Parathyroid adenoma (tissue), 2 donors: Measurements from ENCODE around the gene EDARADD.

Experiments used
- H2AFZ ChIP-seq: fragments of 300-600 bp; sonication (generic); one replicate; pipeline ENCODE4 v1.7.0; 2017; ENCODE audit warnings: antibody characterized with exemption, mild to moderate bottlenecking
- H3K27ac ChIP-seq: fragments of 300-600 bp; sonication (generic); one replicate; pipeline ENCODE4 v1.7.0; 2017
- H3K27me3 ChIP-seq: fragments of 300-600 bp; sonication (generic); one replicate; pipeline ENCODE4 v1.7.0; 2017; ENCODE audit warnings: low read length; ENCODE audit not compliant: control insufficient read depth, insufficient read depth
- H3K36me3 ChIP-seq: fragments of 300-600 bp; sonication (generic); one replicate; pipeline ENCODE4 v1.7.0; 2017; ENCODE audit warnings: low read length; ENCODE audit not compliant: control insufficient read depth, insufficient read depth
- H3K4me1 ChIP-seq: fragments of 300-600 bp; sonication (generic); one replicate; pipeline ENCODE4 v1.7.0; 2017; ENCODE audit warnings: control low read depth
- H3K4me2 ChIP-seq: fragments of 300-600 bp; sonication (generic); one replicate; pipeline ENCODE4 v1.7.0; 2017; ENCODE audit warnings: low read length
- H3K4me3 ChIP-seq: fragments of 300-600 bp; sonication (generic); one replicate; pipeline ENCODE4 v1.7.0; 2017; ENCODE audit warnings: low read depth, low read length
- H3K79me2 ChIP-seq: fragments of 300-600 bp; sonication (generic); one replicate; pipeline ENCODE4 v1.7.0; 2017; ENCODE audit warnings: control low read depth
- H3K9ac ChIP-seq: fragments of 300-600 bp; sonication (generic); one replicate; pipeline ENCODE4 v1.7.0; 2017; ENCODE audit warnings: mild to moderate bottlenecking
- H3K9me3 ChIP-seq: fragments of 300-600 bp; sonication (generic); one replicate; pipeline ENCODE4 v1.7.0; 2017; ENCODE audit warnings: low read length; ENCODE audit not compliant: control insufficient read depth
- CTCF ChIP-seq: fragments of 300-600 bp; sonication (generic); IDR thresholded peaks from one replicate; pipeline ENCODE4 v1.7.0; 2017; ENCODE audit warnings: antibody characterized with exemption, mild to moderate bottlenecking
- donor health status: primary hyperparathyroidism.

EDARADD gene

GRCh38 chr1:236395947-236396664 lies 2.0 kb downstream of the EDARADD start:
- Histone ChIP-seq H2AFZ (peak overlapping the region; percentile 80), H3K4me3 (peak overlapping the region; percentile 46), H3K27ac (no peak overlapping the region), H3K4me2 (peak overlapping the region; percentile 46), H3K9ac (no peak overlapping the region), H3K9me3 (no peaks in the 10 kb centered on the region), H3K36me3 (no peaks in the 10 kb centered on the region), H3K4me1 (no peaks in the 10 kb centered on the region), H3K79me2 (no peaks in the 10 kb centered on the region), H3K27me3 (no peaks in the 10 kb centered on the region)
- TF ChIP-seq CTCF = no peak

DNA sequence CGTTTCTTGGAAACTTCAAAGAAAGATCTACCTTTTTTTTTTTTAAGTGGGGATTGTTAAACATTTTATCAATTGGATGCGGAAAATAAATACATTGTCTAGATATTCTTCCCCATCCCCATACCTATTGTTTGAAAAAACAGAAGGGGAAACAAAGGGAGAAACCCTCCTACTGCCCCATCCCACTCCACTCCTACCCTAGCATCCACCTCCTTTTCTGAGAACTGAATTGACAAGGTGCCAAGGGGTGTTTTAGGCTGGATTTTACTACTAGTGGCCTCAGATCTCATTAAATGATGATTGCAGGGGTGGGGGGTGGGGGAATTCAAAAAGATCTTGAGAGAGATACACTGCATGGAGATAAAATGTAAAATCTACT lies 2.6 kb downstream of the EDARADD start:
- Histone ChIP-seq H3K36me3 (no peaks in the 10 kb centered on the region), H3K27ac (no peak overlapping the region), H3K4me1 (no peaks in the 10 kb centered on the region), H3K27me3 (no peaks in the 10 kb centered on the region), H2AFZ (no peak overlapping the region), H3K4me3 (no peak overlapping the region), H3K9me3 (no peaks in the 10 kb centered on the region), H3K9ac (no peak overlapping the region), H3K79me2 (no peaks in the 10 kb centered on the region), H3K4me2 (no peak overlapping the region)
- no peak for TF ChIP-seq CTCF

- Histone ChIP-seq H2AFZ (no peak overlapping the region), H3K27ac (no peak overlapping the region), H3K36me3 (no peaks in the 10 kb centered on the region), H3K4me2 (no peak overlapping the region), H3K4me1 (no peaks in the 10 kb centered on the region), H3K9me3 (no peaks in the 10 kb centered on the region), H3K79me2 (no peaks in the 10 kb centered on the region), H3K9ac (no peak overlapping the region), H3K4me3 (no peak overlapping the region), H3K27me3 (no peaks in the 10 kb centered on the region)
- no peak for TF ChIP-seq CTCF
Measured at GRCh38 chr1:236397173-236397759, 3.2 kb downstream of the EDARADD start.

- H3K4me1 ChIP-seq = no peaks in the 10 kb centered on the region
- H3K4me3 ChIP-seq = no peak overlapping the region
- H3K9me3 ChIP-seq = no peaks in the 10 kb centered on the region
- H3K4me2 ChIP-seq = no peak overlapping the region
- no peaks in the 10 kb centered on the region for H3K27me3 ChIP-seq
- H3K36me3 ChIP-seq = no peaks in the 10 kb centered on the region
- TF ChIP-seq CTCF = no peak
- no peaks in the 10 kb centered on the region for H3K79me2 ChIP-seq
- H2AFZ ChIP-seq = no peak overlapping the region
- H3K9ac ChIP-seq = no peak overlapping the region
- H3K27ac ChIP-seq = no peak overlapping the region
Measured at GRCh38 chr1:236398538-236398937, 4.5 kb downstream of the EDARADD start.
